GM18951 (cell line): ENCODE measurements around the gene MRAP.

Source experiments
- POLR2A ChIP-seq: IDR thresholded peaks from 4 replicates; pipeline ENCODE4 v1.6.1; 2011; ENCODE audit warnings: mild to moderate bottlenecking; ENCODE audit not compliant: insufficient read length, insufficient read depth; ENCODE audit errors: extremely low read depth
- in situ Hi-C: fragments of 300-500 bp; cut with MboI; formaldehyde crosslinking; loops from one replicate; pipeline ENCODE4 v1.12.0; 2022; ENCODE audit warnings: low sequenced_read_pairs, mixed read lengths, inconsistent platforms; ENCODE audit not compliant: unreplicated experiment

MRAP gene

GRCh38 chr21:32298658-32299081, at the start of gene MRAP:
Gene MRAP (plus strand): TSS chr21:32298855. CDS start chr21:32298972, 117 bp downstream.
- TF ChIP-seq POLR2A: no peak
- in situ Hi-C loops: no loop called here

GRCh38 chr21:32249511-32250280, 49.0 kb upstream of the MRAP start:
- in situ Hi-C loops: loop anchor here (25.0 kb wide), 1 partner anchor 387 kb away; the partner anchor contains the start of gene HUNK
- TF ChIP-seq POLR2A: no peak

- no peak for TF ChIP-seq POLR2A
- in situ Hi-C loops: loop anchor here (25.0 kb wide), 1 partner anchor 390 kb away; the partner anchor contains the start of gene HUNK
Measured at GRCh38 chr21:32252136-32252535, 46.5 kb upstream of the MRAP start.

GRCh38 chr21:32253215-32253641, 45.4 kb upstream of the MRAP start:
- in situ Hi-C loops: loop anchor here (25.0 kb wide), 1 partner anchor 391 kb away; the partner anchor contains the start of gene HUNK
- TF ChIP-seq POLR2A: no peak

GRCh38 chr21:32256251-32256650, 42.4 kb upstream of the MRAP start:
- in situ Hi-C loops: loop anchor here (25.0 kb wide), 1 partner anchor 394 kb away; the partner anchor contains the start of gene HUNK
- TF ChIP-seq POLR2A: no peak

- in situ Hi-C loops: loop anchor here (25.0 kb wide), 1 partner anchor 395 kb away; the partner anchor contains the start of gene HUNK
- no peak for TF ChIP-seq POLR2A
Measured at GRCh38 chr21:32256873-32257620, 41.6 kb upstream of the MRAP start.

- in situ Hi-C loops: loop anchor here (25.0 kb wide), 1 partner anchor 396 kb away; the partner anchor contains the start of gene HUNK
- TF ChIP-seq POLR2A: no peak
Measured at GRCh38 chr21:32257962-32258785, 40.5 kb upstream of the MRAP start.

- in situ Hi-C loops: loop anchor here (25.0 kb wide), 1 partner anchor 396 kb away; the partner anchor contains the start of gene HUNK
Measured at GRCh38 chr21:32258786-32259048, 39.9 kb upstream of the MRAP start.

- TF ChIP-seq POLR2A: no peak
- in situ Hi-C loops: loop anchor here (25.0 kb wide), 1 partner anchor 398 kb away; the partner anchor contains the start of gene HUNK
Measured at GRCh38 chr21:32260130-32260529, 38.5 kb upstream of the MRAP start.

- in situ Hi-C loops: loop anchor here (25.0 kb wide), 1 partner anchor 400 kb away; the partner anchor contains the start of gene HUNK
Measured at GRCh38 chr21:32261929-32262328, 36.7 kb upstream of the MRAP start.

GRCh38 chr21:32265321-32265720, 33.3 kb upstream of the MRAP start:
- in situ Hi-C loops: loop anchor here (25.0 kb wide), 1 partner anchor 403 kb away; the partner anchor contains the start of gene HUNK

More at GRCh38 chr21:32261929-32262328, 36.7 kb upstream of the MRAP start:
- TF ChIP-seq POLR2A: no peak

- TF ChIP-seq POLR2A: no peak
- in situ Hi-C loops: loop anchor here (25.0 kb wide), 1 partner anchor 408 kb away; the partner anchor contains the start of gene HUNK
Measured at GRCh38 chr21:32270748-32271147, 27.9 kb upstream of the MRAP start.

- TF ChIP-seq POLR2A: no peak
- in situ Hi-C loops: no loop called here
Measured at GRCh38 chr21:32276671-32277070, 22.0 kb upstream of the MRAP start.
